ENCODE data around the gene JMJD1C.
"Not testable (repeated sequence)": the region's sequence is repeated elsewhere in the genome, so short reads cannot be mapped to it uniquely, and the experiment has no call there.

Gene JMJD1C

GRCh38 chr10:63465293-63466143 is at the start of gene JMJD1C:
Gene JMJD1C (minus strand): TSS chr10:63465977. CDS start chr10:63465662, 315 bp downstream.
- DNase-seq (ENCODE audit: extremely low read depth in 1 of 2, low read depth in 1 of 2), result peak in 1 of 2 donors; percentile 36

GRCh38 chr10:63515002-63515763 is 49.4 kb upstream of the JMJD1C start:
- peak in 1 of 2 donors; percentile 17 for DNase-seq (ENCODE audit: extremely low read depth in 1 of 2, low read depth in 1 of 2)

- DNase-seq (ENCODE audit: extremely low read depth in 1 of 2, low read depth in 1 of 2), result no peak
Measured at GRCh38 chr10:63506554-63506953, 40.8 kb upstream of the JMJD1C start.

GRCh38 chr10:63505562-63505961 is 39.8 kb upstream of the JMJD1C start:
- DNase-seq (ENCODE audit: extremely low read depth in 1 of 2, low read depth in 1 of 2), result no peak

GRCh38 chr10:63504145-63504881 is 38.5 kb upstream of the JMJD1C start:
- DNase-seq (ENCODE audit: extremely low read depth in 1 of 2, low read depth in 1 of 2), result no peak

- no peak for DNase-seq (ENCODE audit: extremely low read depth in 1 of 2, low read depth in 1 of 2)
Measured at GRCh38 chr10:63503395-63503794, 37.6 kb upstream of the JMJD1C start.

- DNase-seq (ENCODE audit: extremely low read depth in 1 of 2, low read depth in 1 of 2), result no peak
Measured at GRCh38 chr10:63502832-63503231, 37.1 kb upstream of the JMJD1C start.

GRCh38 chr10:63501954-63502353 is 36.2 kb upstream of the JMJD1C start:
- DNase-seq (ENCODE audit: extremely low read depth in 1 of 2, low read depth in 1 of 2), result no peak

GRCh38 chr10:63500551-63500950 is 34.8 kb upstream of the JMJD1C start:
- not testable (repeated sequence) for DNase-seq (ENCODE audit: extremely low read depth in 1 of 2, low read depth in 1 of 2)

GRCh38 chr10:63498665-63499064 is 32.9 kb upstream of the JMJD1C start:
- no peak for DNase-seq (ENCODE audit: extremely low read depth in 1 of 2, low read depth in 1 of 2)

- no peak for DNase-seq (ENCODE audit: extremely low read depth in 1 of 2, low read depth in 1 of 2)
Measured at GRCh38 chr10:63497321-63497720, 31.5 kb upstream of the JMJD1C start.

- DNase-seq (ENCODE audit: extremely low read depth in 1 of 2, low read depth in 1 of 2), result no peak
Measured at GRCh38 chr10:63496561-63496960, 30.8 kb upstream of the JMJD1C start.

GRCh38 chr10:63494951-63495350 is 29.2 kb upstream of the JMJD1C start:
- no peak for DNase-seq (ENCODE audit: extremely low read depth in 1 of 2, low read depth in 1 of 2)

GRCh38 chr10:63493004-63493403 is 27.2 kb upstream of the JMJD1C start:
- DNase-seq (ENCODE audit: extremely low read depth in 1 of 2, low read depth in 1 of 2), result no peak

- not testable (repeated sequence) for DNase-seq (ENCODE audit: extremely low read depth in 1 of 2, low read depth in 1 of 2)
Measured at GRCh38 chr10:63492317-63492690, 26.5 kb upstream of the JMJD1C start.

- no peak for DNase-seq (ENCODE audit: extremely low read depth in 1 of 2, low read depth in 1 of 2)
Measured at GRCh38 chr10:63491588-63492316, 26.0 kb upstream of the JMJD1C start.

GRCh38 chr10:63489838-63490237 is 24.1 kb upstream of the JMJD1C start:
- no peak for DNase-seq (ENCODE audit: extremely low read depth in 1 of 2, low read depth in 1 of 2)

- DNase-seq (ENCODE audit: extremely low read depth in 1 of 2, low read depth in 1 of 2), result no peak
Measured at GRCh38 chr10:63487990-63488389, 22.2 kb upstream of the JMJD1C start.

GRCh38 chr10:63483983-63484382 is 18.2 kb upstream of the JMJD1C start:
- DNase-seq (ENCODE audit: extremely low read depth in 1 of 2, low read depth in 1 of 2), result no peak

GRCh38 chr10:63481815-63482421 is 16.1 kb upstream of the JMJD1C start:
- DNase-seq (ENCODE audit: extremely low read depth in 1 of 2, low read depth in 1 of 2), result no peak

Data from stimulated activated CD8-positive, alpha-beta memory T cell treated with anti-CD3 and anti-CD28 coated beads, Interleukin-7, amount 100 ng/mL, for 48 hours (primary cell).